Measurements from ENCODE around the gene SPI1. TPM values are rescaled to one million over a fixed set of nuclear protein-coding genes. Genes with fewer than 3 reads are reported as not detected.

The SPI1 gene
- total RNA-seq (2014; rRNA removed; shearing (Covaris generic)), result not detected in 2 replicates

GRCh38 chr11:47378010-47378835 is at the start of gene SPI1:
Gene SPI1, minus strand, starts transcription at chr11:47378547. Its CDS starts 194 bp downstream, at chr11:47378353.
- no peak for DNase-seq (ENCODE audit: low read depth)

- DNase-seq (ENCODE audit: low read depth), result peak; percentile 95
Observed at GRCh38 chr11:47426062-47426956, 48.0 kb upstream of the SPI1 start, which contains the start of gene PSMC3. Gene PSMC3, minus strand, starts transcription at chr11:47426439. Its CDS starts 160 bp downstream, at chr11:47426279.

GRCh38 chr11:47425611-47426010 is 47.3 kb upstream of the SPI1 start:
- no peak for DNase-seq (ENCODE audit: low read depth)

GRCh38 chr11:47418454-47419259 is 40.3 kb upstream of the SPI1 start:
- DNase-seq (ENCODE audit: low read depth), result peak; percentile 33

- no peak for DNase-seq (ENCODE audit: low read depth)
Observed at GRCh38 chr11:47417712-47418111, 39.4 kb upstream of the SPI1 start.

- peak; percentile 97 for DNase-seq (ENCODE audit: low read depth)
Observed at GRCh38 chr11:47415949-47416472, 37.7 kb upstream of the SPI1 start.

- no peak for DNase-seq (ENCODE audit: low read depth)
Observed at GRCh38 chr11:47415091-47415854, 36.9 kb upstream of the SPI1 start.

GRCh38 chr11:47414685-47415070 is 36.3 kb upstream of the SPI1 start:
- no peak for DNase-seq (ENCODE audit: low read depth)

GRCh38 chr11:47413908-47414684 is 35.7 kb upstream of the SPI1 start:
- DNase-seq (ENCODE audit: low read depth), result no peak

- DNase-seq (ENCODE audit: low read depth), result no peak
Observed at GRCh38 chr11:47413351-47413750, 35.0 kb upstream of the SPI1 start.

- peak; percentile 38 for DNase-seq (ENCODE audit: low read depth)
Observed at GRCh38 chr11:47411884-47412746, 33.8 kb upstream of the SPI1 start.

- no peak for DNase-seq (ENCODE audit: low read depth)
Observed at GRCh38 chr11:47410370-47411264, 32.3 kb upstream of the SPI1 start.

- DNase-seq (ENCODE audit: low read depth), result peak; percentile 36
Observed at GRCh38 chr11:47409440-47410369, 31.4 kb upstream of the SPI1 start.

- DNase-seq (ENCODE audit: low read depth), result peak; percentile 92
Observed at GRCh38 chr11:47408598-47409439, 30.5 kb upstream of the SPI1 start.

- DNase-seq (ENCODE audit: low read depth), result peak; percentile 95
Observed at GRCh38 chr11:47407746-47408590, 29.6 kb upstream of the SPI1 start, which contains the start of gene SLC39A13. Gene SLC39A13, plus strand, starts transcription at chr11:47408590. Its CDS starts 1,505 bp downstream, at chr11:47410095.

Data from M059J (cell line).